Smooth muscle cell (in vitro differentiated cells): ENCODE results near the gene PEX6. TPM values are rescaled to one million over a fixed set of nuclear protein-coding genes. Genes with fewer than 3 reads are reported as not detected.
"Not testable (repeated sequence)": the region's sequence is repeated elsewhere in the genome, so short reads cannot be mapped to it uniquely, and the experiment has no call there.

Experiments used
- DNase-seq: peaks from one replicate; lab custom pipeline; 2025; ENCODE audit not compliant: unreplicated experiment; lab: John Stamatoyannopoulos, UW
- H2AFZ ChIP-seq: fragments of 200-600 bp; sonication (generic); 2 replicates; pipeline ENCODE4 v1.6.0; 2016; ENCODE audit warnings: antibody characterized with exemption, low read depth, mild to moderate bottlenecking
- H3F3A ChIP-seq: fragments of 200-600 bp; sonication (generic); 2 replicates; pipeline ENCODE4 v1.6.0; 2017; ENCODE audit warnings: antibody characterized with exemption, low read depth
- H3K27ac ChIP-seq: fragments of 200-600 bp; sonication (generic); 2 replicates; pipeline ENCODE4 v1.5.1; 2016; ENCODE audit warnings: low read depth, mild to moderate bottlenecking
- H3K27me3 ChIP-seq: fragments of 200-600 bp; sonication (generic); 2 replicates; pipeline ENCODE4 v1.6.1; 2016; ENCODE audit warnings: low read depth, mild to moderate bottlenecking
- H3K36me3 ChIP-seq: fragments of 200-600 bp; sonication (generic); 2 replicates; pipeline ENCODE4 v1.5.1; 2016; ENCODE audit warnings: low read depth
- H3K4me1 ChIP-seq: fragments of 200-600 bp; sonication (generic); 2 replicates; pipeline ENCODE4 v1.5.1; 2016; ENCODE audit warnings: low read depth
- H3K4me2 ChIP-seq: fragments of 200-600 bp; sonication (generic); 2 replicates; pipeline ENCODE4 v1.6.0; 2016; ENCODE audit warnings: mild to moderate bottlenecking
- H3K4me3 ChIP-seq: fragments of 200-600 bp; sonication (generic); 2 replicates; pipeline ENCODE4 v1.5.1; 2016; ENCODE audit warnings: mild to moderate bottlenecking
- H3K79me2 ChIP-seq: fragments of 200-600 bp; sonication (generic); 2 replicates; pipeline ENCODE4 v1.6.0; 2016; ENCODE audit warnings: low read depth, mild to moderate bottlenecking
- H3K9ac ChIP-seq: fragments of 200-600 bp; sonication (generic); 2 replicates; pipeline ENCODE4 v1.6.0; 2016; ENCODE audit warnings: low read depth
- H3K9me3 ChIP-seq: fragments of 200-600 bp; sonication (generic); replicated peaks from 2 replicates; pipeline ENCODE4 v1.5.1; 2016; ENCODE audit warnings: low read depth
- H4K20me1 ChIP-seq: fragments of 200-600 bp; sonication (generic); 2 replicates; pipeline ENCODE4 v1.6.0; 2016; ENCODE audit warnings: low read depth
- CTCF ChIP-seq: fragments of 200-600 bp; sonication (generic); IDR thresholded peaks from 2 replicates; pipeline ENCODE4 v1.5.1; 2017; ENCODE audit warnings: borderline replicate concordance, mild to moderate bottlenecking, antibody characterized with exemption; ENCODE audit not compliant: insufficient read depth, poor library complexity, severe bottlenecking
- WGBS: methylation state at CpG from one replicate; pipeline ENCODE4 v1.1.7; 2016; ENCODE audit warnings: low lambda C conversion rate; 5-methylcytosine and 5-hydroxymethylcytosine counted together
- polyA plus RNA-seq: library from polyadenylated mRNA; unstranded; fragments of >200 nt; fragmentation: Nextera tagmentation; extraction: Ambion mirVana; gene quantifications from 2 replicates; pipeline ENCODE4 v1.2.1, GENCODE V29; 2016
- total RNA-seq: library from RNA; depleted of rRNA; stranded (reverse); fragments of >200 nt; gene quantifications from 2 replicates; pipeline ENCODE4 v1.2.3, GENCODE V29; 2014

Gene PEX6
- total and polyA plus RNA-seq, 2 experiments from 2014 or later = 9.7 to 24.6 TPM

GRCh38 chr6:43005844-43006243 is 26.9 kb upstream of the PEX6 start:
- Histone ChIP-seq H3K4me1 (no peaks in the 10 kb centered on the region), H3K27me3 (no peaks in the 10 kb centered on the region), H3K79me2 (peaks cover 4% of the 10 kb centered on the region), H3K4me2 (no peak overlapping the region), H3K27ac (no peak overlapping the region), H3K9ac (no peak overlapping the region), H3K9me3 (no peaks in the 10 kb centered on the region), H3F3A (no peaks in the 10 kb centered on the region), H3K36me3 (no peaks in the 10 kb centered on the region), H2AFZ (no peak overlapping the region), H4K20me1 (no peaks in the 10 kb centered on the region), H3K4me3 (no peak overlapping the region)
- DNase-seq = no peak
- 94% methylated on average over 5 of the region's 5 CpGs for WGBS
- TF ChIP-seq CTCF = no peak

- no peaks in the 10 kb centered on the region for H3K4me1 ChIP-seq
- H3K4me2 ChIP-seq = no peak overlapping the region
- DNase-seq = no peak
- H3K79me2 ChIP-seq = peaks cover 7% of the 10 kb centered on the region
- no peaks in the 10 kb centered on the region for H3F3A ChIP-seq
- H3K9ac ChIP-seq = no peak overlapping the region
- no peak overlapping the region for H3K4me3 ChIP-seq
- H4K20me1 ChIP-seq = peaks cover 15% of the 10 kb centered on the region
- H2AFZ ChIP-seq = no peak overlapping the region
- H3K9me3 ChIP-seq = no peaks in the 10 kb centered on the region
- H3K36me3 ChIP-seq = no peaks in the 10 kb centered on the region
- no peak overlapping the region for H3K27ac ChIP-seq
- over 99% methylated on average over 8 of the region's 8 CpGs for WGBS
- no peak for TF ChIP-seq CTCF
- H3K27me3 ChIP-seq = no peaks in the 10 kb centered on the region
These were observed 22.9 kb upstream of the PEX6 start for GRCh38 chr6:43001843-43002242.

GRCh38 chr6:42998205-42998604 is 19.2 kb upstream of the PEX6 start:
- not testable (repeated sequence) for H3K9ac ChIP-seq

GRCh38 chr6:42996513-42996912 is 17.5 kb upstream of the PEX6 start:
- H3K79me2 ChIP-seq = peaks cover 3% of the 10 kb centered on the region
- no peak overlapping the region for H3K27ac ChIP-seq
- H3K9ac ChIP-seq = no peak overlapping the region
- TF ChIP-seq CTCF = no peak
- no peaks in the 10 kb centered on the region for H3K36me3 ChIP-seq
- no peaks in the 10 kb centered on the region for H3K27me3 ChIP-seq
- DNase-seq = no peak
- H2AFZ ChIP-seq = no peak overlapping the region
- H3F3A ChIP-seq = peaks cover 4% of the 10 kb centered on the region
- H3K4me3 ChIP-seq = no peak overlapping the region
- H3K9me3 ChIP-seq = no peaks in the 10 kb centered on the region
- peaks cover 37% of the 10 kb centered on the region for H4K20me1 ChIP-seq
- H3K4me2 ChIP-seq = no peak overlapping the region
- no peaks in the 10 kb centered on the region for H3K4me1 ChIP-seq

More at GRCh38 chr6:42998205-42998604, 19.2 kb upstream of the PEX6 start:
- not testable (repeated sequence) for H3K36me3 ChIP-seq, H3K4me3 ChIP-seq, H3K79me2 ChIP-seq, H3K27ac ChIP-seq, H3K9me3 ChIP-seq, DNase-seq, H2AFZ ChIP-seq, H3F3A ChIP-seq, H3K4me2 ChIP-seq, H3K27me3 ChIP-seq, H3K4me1 ChIP-seq
- 97% methylated on average over 9 of the region's 9 CpGs for WGBS
- peaks cover 27% of the 10 kb centered on the region for H4K20me1 ChIP-seq
